Transverse colon (tissue), 4 donors: ENCODE results near the gene FILIP1L.

Source experiments
- CTCF ChIP-seq, 5 experiments: fragments of 200-600 bp in 3 of 5; fragments of 450-650 bp in 2 of 5; sonication (generic) in 3 of 5; IDR thresholded peaks; 1 replicate in 2 of 5; 2 replicates in 3 of 5; pipeline ENCODE4 v1.5.1; 2016 to 2017; ENCODE audit warnings: antibody characterized with exemption in 5 of 5, inconsistent platforms in 3 of 5, mild to moderate bottlenecking in 2 of 5, moderate library complexity in 1 of 5
- EP300 ChIP-seq: sonication (generic); formaldehyde crosslinking; IDR thresholded peaks from one replicate; pipeline ENCODE4 v1.6.1; 2017; ENCODE audit warnings: antibody characterized with exemption, low read depth
- POLR2A ChIP-seq: fragments of 450-650 bp; IDR thresholded peaks from one replicate; pipeline ENCODE4 v1.6.1; 2016; ENCODE audit warnings: antibody characterized with exemption, mild to moderate bottlenecking, moderate library complexity
- POLR2AphosphoS5 ChIP-seq, 3 donors: sonication (generic); formaldehyde crosslinking; IDR thresholded peaks; one replicate each; pipeline ENCODE4 v1.6.1; 2016; ENCODE audit warnings: antibody characterized with exemption in 3 of 3

GRCh38 chr3:99999536-99999935 lies 114.8 kb downstream of the FILIP1L start:
- no peak for TF ChIP-seq CTCF (IDR thresholded peaks at IDR 0.05)
- TF ChIP-seq POLR2A: no peak
- no peak for TF ChIP-seq POLR2AphosphoS5 (IDR thresholded peaks at IDR 0.05)
- TF ChIP-seq EP300: no peak
